HuH-7 (cell line): ENCODE measurements around the gene DPT.
"Not testable (repeated sequence)": the region's sequence is repeated elsewhere in the genome, so short reads cannot be mapped to it uniquely, and the experiment has no call there.

Source experiments
- DNase-seq: peaks from one replicate; pipeline ENCODE4 v3.0.0; 2011; ENCODE audit warnings: low spot score

DPT gene

GRCh38 chr1:168728473-168729404 lies at the start of gene DPT:
Gene DPT (minus strand): TSS chr1:168729206. CDS start chr1:168729174, 32 bp downstream.
- no peak for DNase-seq

GRCh38 chr1:168775366-168775765 lies 46.4 kb upstream of the DPT start:
- DNase-seq: no peak

GRCh38 chr1:168774241-168774640 lies 45.2 kb upstream of the DPT start:
- DNase-seq: no peak

GRCh38 chr1:168772428-168773060 lies 43.5 kb upstream of the DPT start:
- DNase-seq: no peak

- no peak for DNase-seq
Observed at GRCh38 chr1:168771104-168771630, 42.2 kb upstream of the DPT start.

- not testable (repeated sequence) for DNase-seq
Observed at GRCh38 chr1:168769893-168770292, 40.9 kb upstream of the DPT start.

- no peak for DNase-seq
Observed at GRCh38 chr1:168767894-168768584, 39.0 kb upstream of the DPT start.

- DNase-seq: no peak
Observed at GRCh38 chr1:168766568-168766967, 37.6 kb upstream of the DPT start.

- DNase-seq: no peak
Observed at GRCh38 chr1:168763031-168763430, 34.0 kb upstream of the DPT start.

GRCh38 chr1:168762473-168762872 lies 33.5 kb upstream of the DPT start:
- DNase-seq: no peak

GRCh38 chr1:168760781-168761180 lies 31.8 kb upstream of the DPT start:
- no peak for DNase-seq

GRCh38 chr1:168760241-168760640 lies 31.2 kb upstream of the DPT start:
- no peak for DNase-seq

GRCh38 chr1:168759077-168759476 lies 30.1 kb upstream of the DPT start:
- no peak for DNase-seq

GRCh38 chr1:168758503-168758902 lies 29.5 kb upstream of the DPT start:
- no peak for DNase-seq

- no peak for DNase-seq
Observed at GRCh38 chr1:168755800-168756418, 26.9 kb upstream of the DPT start.

- DNase-seq: no peak
Observed at GRCh38 chr1:168752171-168752832, 23.3 kb upstream of the DPT start.

- no peak for DNase-seq
Observed at GRCh38 chr1:168751195-168751650, 22.2 kb upstream of the DPT start.

GRCh38 chr1:168742994-168743650 lies 14.1 kb upstream of the DPT start:
- DNase-seq: no peak

GRCh38 chr1:168742386-168742785 lies 13.4 kb upstream of the DPT start:
- no peak for DNase-seq

- no peak for DNase-seq
Observed at GRCh38 chr1:168739908-168740307, 10.9 kb upstream of the DPT start.

GRCh38 chr1:168736520-168736919 lies 7.5 kb upstream of the DPT start:
- no peak for DNase-seq
